HFF-Myc (cell line): ENCODE measurements around the gene GREB1L.

Experiments used
- DNase-seq: peaks from one replicate; pipeline ENCODE4 v3.0.0-alpha.2; 2011; ENCODE audit warnings: low read depth; ENCODE audit errors: extremely low read depth
- H3K4me3 ChIP-seq: replicated peaks from 2 replicates; pipeline ENCODE4 v1.5.1; 2011; ENCODE audit warnings: low read depth, mild to moderate bottlenecking, control low read depth, low read length
- CTCF ChIP-seq: IDR thresholded peaks from 2 replicates; pipeline ENCODE4 v1.5.1; 2012; ENCODE audit warnings: mild to moderate bottlenecking, low read depth, low read length, control low read depth; ENCODE audit errors: missing control alignments

The GREB1L gene

GRCh38 chr18:21408681-21409080 lies 166.6 kb downstream of the GREB1L start:
- no peak overlapping the region for H3K4me3 ChIP-seq
- no peak for DNase-seq
- TF ChIP-seq CTCF, result no peak

- H3K4me3 ChIP-seq, result no peak overlapping the region
- TF ChIP-seq CTCF, result no peak
- no peak for DNase-seq
Observed at GRCh38 chr18:21433436-21433835, 191.4 kb downstream of the GREB1L start.

- no peak for TF ChIP-seq CTCF
- peak; percentile 48 for DNase-seq
Observed at GRCh38 chr18:21439431-21439846, 197.4 kb downstream of the GREB1L start.

GRCh38 chr18:21441670-21442069 lies 199.6 kb downstream of the GREB1L start:
- TF ChIP-seq CTCF, result no peak
- DNase-seq, result no peak
- no peak overlapping the region for H3K4me3 ChIP-seq

More at GRCh38 chr18:21439431-21439846, 197.4 kb downstream of the GREB1L start:
- H3K4me3 ChIP-seq, result no peak overlapping the region

- no peak for DNase-seq
- H3K4me3 ChIP-seq, result no peak overlapping the region
- no peak for TF ChIP-seq CTCF
Observed at GRCh38 chr18:21443776-21444464, 201.9 kb downstream of the GREB1L start.

GRCh38 chr18:21444465-21445212 lies 202.6 kb downstream of the GREB1L start:
- H3K4me3 ChIP-seq, result no peak overlapping the region
- peak; percentile 79 for TF ChIP-seq CTCF
- DNase-seq, result no peak

- DNase-seq, result no peak
- no peak for TF ChIP-seq CTCF
- H3K4me3 ChIP-seq, result no peak overlapping the region
Observed at GRCh38 chr18:21448299-21448698, 206.3 kb downstream of the GREB1L start.
